CD14-positive monocyte (primary cell): ENCODE results near the gene NTRK2. TPM values are rescaled to one million over a fixed set of nuclear protein-coding genes. Genes with fewer than 3 reads are reported as not detected.

Experiments
- DNase-seq, 3 donors: peaks; one replicate each; pipeline ENCODE4 v3.0.0-alpha.2; 2011 to 2022
- H2AFZ ChIP-seq: 2 replicates; pipeline ENCODE4 v1.6.0; 2012; ENCODE audit warnings: mild to moderate bottlenecking, low read depth, low read length, inconsistent platforms; ENCODE audit not compliant: insufficient read depth, poor library complexity, severe bottlenecking
- H3K27ac ChIP-seq, 2 donors: 1 replicate in 1 of 2; 2 replicates in 1 of 2; pipeline ENCODE4 v1.5.1; 2012 to 2013; ENCODE audit warnings: low read length in 2 of 2, control low read depth in 1 of 2, inconsistent platforms in 1 of 2, low read depth in 1 of 2, mild to moderate bottlenecking in 1 of 2
- H3K27me3 ChIP-seq, 2 donors: one replicate each; pipeline versions ENCODE4 v1.6.0 to v1.6.1; 2011 to 2013; ENCODE audit warnings: low read length in 2 of 2; ENCODE audit not compliant: control insufficient read depth in 2 of 2, insufficient read depth in 2 of 2
- H3K36me3 ChIP-seq, 2 donors: replicated peaks in 1 of 2; 1 replicate in 1 of 2; 2 replicates in 1 of 2; pipeline versions ENCODE4 v1.5.1 to v1.6.1; 2012 to 2013; ENCODE audit warnings: low read length in 2 of 2, control low read depth in 1 of 2, inconsistent platforms in 1 of 2, mild to moderate bottlenecking in 1 of 2; ENCODE audit not compliant: insufficient read depth in 2 of 2, control insufficient read depth in 1 of 2
- H3K4me1 ChIP-seq, 2 donors: 1 replicate in 1 of 2; 2 replicates in 1 of 2; pipeline versions ENCODE4 v1.5.1 to v1.6.1; 2012 to 2013; ENCODE audit warnings: low read length in 2 of 2, control low read depth in 1 of 2, inconsistent platforms in 1 of 2, mild to moderate bottlenecking in 1 of 2, moderate library complexity in 1 of 2; ENCODE audit not compliant: insufficient read depth in 2 of 2, control insufficient read depth in 1 of 2
- H3K4me2 ChIP-seq: replicated peaks from 2 replicates; pipeline ENCODE3; 2012; ENCODE audit warnings: low read length, moderate library complexity, mild to moderate bottlenecking; ENCODE audit not compliant: poor library complexity, severe bottlenecking; ENCODE audit errors: extremely low read depth
- H3K4me3 ChIP-seq, 3 experiments: fragments of 200-600 bp in 1 of 3; sonication (generic) in 1 of 3; replicated peaks in 1 of 3; 1 replicate in 2 of 3; 2 replicates in 1 of 3; pipeline ENCODE4 v1.5.1; 2011 to 2013; ENCODE audit warnings: low read length in 3 of 3, mild to moderate bottlenecking in 3 of 3, control low read depth in 2 of 3, low read depth in 2 of 3, inconsistent platforms in 1 of 3, moderate library complexity in 1 of 3
- H3K79me2 ChIP-seq: 2 replicates; pipeline ENCODE4 v1.6.0; 2012; ENCODE audit warnings: mild to moderate bottlenecking, control low read depth, inconsistent platforms, low read length, moderate library complexity; ENCODE audit not compliant: insufficient read depth
- H3K9ac ChIP-seq: 2 replicates; pipeline ENCODE4 v1.6.0; 2017; ENCODE audit warnings: low read length, mild to moderate bottlenecking; ENCODE audit not compliant: insufficient read depth, poor library complexity, severe bottlenecking
- H3K9me3 ChIP-seq, 2 donors: replicated peaks in 1 of 2; 1 replicate in 1 of 2; 2 replicates in 1 of 2; pipeline versions ENCODE4 v1.5.1 to v1.6.1; 2012 to 2013; ENCODE audit warnings: low read length in 2 of 2, control low read depth in 1 of 2; ENCODE audit not compliant: control insufficient read depth in 1 of 2, insufficient read depth in 1 of 2
- H4K20me1 ChIP-seq: 2 replicates; pipeline ENCODE4 v1.6.0; 2012; ENCODE audit warnings: mild to moderate bottlenecking, low read length, control low read depth, moderate library complexity; ENCODE audit not compliant: insufficient read depth
- H3K27ac Mint-ChIP-seq, 7 donors: one replicate each; pipeline ENCODE4 v1.8.0; 2020; ENCODE audit warnings: mild to moderate bottlenecking in 7 of 7, mixed read lengths in 7 of 7, moderate library complexity in 6 of 7, inconsistent platforms in 2 of 7
- H3K27me3 Mint-ChIP-seq, 3 donors: one replicate each; pipeline ENCODE4 v1.8.0; 2021 to 2022; ENCODE audit warnings: low read depth in 3 of 3, mild to moderate bottlenecking in 3 of 3, mixed read lengths in 3 of 3, moderate library complexity in 3 of 3, inconsistent platforms in 1 of 3
- H3K36me3 Mint-ChIP-seq, 2 donors: one replicate each; pipeline ENCODE4 v1.8.0; 2020; ENCODE audit warnings: mixed read lengths in 2 of 2, inconsistent platforms in 1 of 2, mild to moderate bottlenecking in 1 of 2
- H3K4me1 Mint-ChIP-seq: one replicate; pipeline ENCODE4 v1.8.0; 2020; ENCODE audit warnings: mild to moderate bottlenecking, mixed read lengths
- H3K4me3 Mint-ChIP-seq, 2 donors: one replicate each; pipeline ENCODE4 v1.8.0; 2020; ENCODE audit warnings: mild to moderate bottlenecking in 2 of 2, mixed read lengths in 2 of 2, moderate library complexity in 1 of 2
- H3K9me3 Mint-ChIP-seq, 7 donors: one replicate each; pipeline ENCODE4 v1.8.0; 2020 to 2022; ENCODE audit warnings: mixed read lengths in 7 of 7, mild to moderate bottlenecking in 6 of 7, moderate library complexity in 6 of 7, inconsistent platforms in 2 of 7
- CTCF ChIP-seq: fragments of 200-600 bp; IDR thresholded peaks from one replicate; pipeline ENCODE4 v1.8.0; 2022; ENCODE audit warnings: antibody characterized with exemption, mild to moderate bottlenecking
- WGBS: methylation state at CpG from one replicate; pipeline ENCODE4 v1.1.5; 2013; ENCODE audit warnings: missing lambda C conversion rate; ENCODE audit not compliant: insufficient coverage; 5-methylcytosine and 5-hydroxymethylcytosine counted together
- intact Hi-C, 2 donors: fragments of 100-400 bp; cut with micrococcal nuclease; formaldehyde crosslinking; loops; one replicate each; pipeline versions ENCODE4 v1.15.0 to v1.15.1; 2023
- polyA plus RNA-seq, 3 donors: library from polyadenylated mRNA; depleted of rRNA in 1 of 3; unstranded in 2 of 3; stranded (reverse) in 1 of 3; fragments of 300-500 nt in 2 of 3; fragments of >200 nt in 1 of 3; fragmentation: Illumina TruSeq in 2 of 3; gene quantifications; 1 replicate in 2 of 3; 2 replicates in 1 of 3; pipeline ENCODE4 v1.2.3, GENCODE V29; 2012 to 2021

Gene NTRK2
- polyA plus RNA-seq, 3 donors: not detected

GRCh38 chr9:84828046-84828445 is 158.5 kb downstream of the NTRK2 start:
- H3K27ac ChIP-seq: no peak overlapping the region
- no peak overlapping the region for H2AFZ ChIP-seq
- H3K4me3 Mint-ChIP-seq: no peak overlapping the region
- no peaks in the 10 kb centered on the region for H3K27me3 Mint-ChIP-seq
- H3K27ac Mint-ChIP-seq: no peak overlapping the region
- H3K9ac ChIP-seq: no peak overlapping the region
- H3K9me3 ChIP-seq: no peaks in the 10 kb centered on the region
- H3K27me3 ChIP-seq: no peaks in the 10 kb centered on the region
- TF ChIP-seq CTCF: no peak
- no CpG with 5 or more reads among the region's 2 CpGs for whole genome bisulfite sequencing
- intact Hi-C loops: no loop called here
- H4K20me1 ChIP-seq: no peaks in the 10 kb centered on the region
- H3K9me3 Mint-ChIP-seq: peaks cover 0 to 3% (median 0%) of the 10 kb centered on the region in 7 donors
- H3K4me1 Mint-ChIP-seq: no peaks in the 10 kb centered on the region
- no peaks in the 10 kb centered on the region for H3K79me2 ChIP-seq
- no peak for DNase-seq
- no peaks in the 10 kb centered on the region for H3K36me3 ChIP-seq
- no peak overlapping the region for H3K4me3 ChIP-seq
- H3K4me2 ChIP-seq: no peak overlapping the region
- no peaks in the 10 kb centered on the region for H3K4me1 ChIP-seq
- no peaks in the 10 kb centered on the region for H3K36me3 Mint-ChIP-seq

DNA sequence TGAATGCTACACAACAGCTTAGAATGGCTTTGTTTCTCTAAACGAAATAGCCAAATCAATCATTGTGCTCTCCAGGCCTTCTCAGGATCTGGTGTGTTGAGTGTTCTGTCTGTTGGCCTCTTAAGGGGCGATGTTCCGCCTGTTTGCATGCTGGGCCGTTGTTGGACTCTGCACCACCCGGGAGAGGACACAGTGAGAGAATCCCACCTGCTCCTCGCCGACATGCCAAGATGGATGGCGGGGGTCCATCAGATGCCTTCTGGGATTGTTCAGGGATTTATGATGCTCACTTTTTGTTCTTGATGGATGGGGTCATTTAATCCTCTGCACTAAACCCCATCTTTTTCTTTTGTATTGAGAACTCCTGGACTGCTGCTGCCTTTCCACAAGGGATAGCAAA is 159.9 kb downstream of the NTRK2 start:
- Mint-ChIP-seq H3K4me1 (no peaks in the 10 kb centered on the region), H3K27ac (no peak overlapping the region), H3K9me3 (peaks cover 0 to 3% (median 0%) of the 10 kb centered on the region in 7 donors), H3K36me3 (no peaks in the 10 kb centered on the region), H3K4me3 (no peak overlapping the region), H3K27me3 (no peaks in the 10 kb centered on the region)
- no peak overlapping the region for H3K9ac ChIP-seq
- WGBS: 93% methylated on average over 6 of the region's 8 CpGs
- H3K4me3 ChIP-seq: no peak overlapping the region
- no peaks in the 10 kb centered on the region for H3K36me3 ChIP-seq
- no peak overlapping the region for H3K4me2 ChIP-seq
- H3K79me2 ChIP-seq: no peaks in the 10 kb centered on the region
- no peaks in the 10 kb centered on the region for H4K20me1 ChIP-seq
- no peak for TF ChIP-seq CTCF
- H2AFZ ChIP-seq: no peak overlapping the region
- no peaks in the 10 kb centered on the region for H3K27me3 ChIP-seq
- no peaks in the 10 kb centered on the region for H3K4me1 ChIP-seq
- H3K27ac ChIP-seq: no peak overlapping the region
- no peaks in the 10 kb centered on the region for H3K9me3 ChIP-seq
- intact Hi-C loops: no loop called here
- DNase-seq: no peak
